GM23338 (cell line): Measurements from ENCODE around the gene IGF2BP2. TPM values are rescaled to one million over a fixed set of nuclear protein-coding genes. Genes with fewer than 3 reads are reported as not detected.
"Not testable (repeated sequence)": the region's sequence is repeated elsewhere in the genome, so short reads cannot be mapped to it uniquely, and the experiment has no call there.

Experiments
- ATAC-seq: fragments of 200-7000 bp; cut with Tn5 transposase; 3 replicates; pipeline ENCODE4 v1.9.1; 2020
- DNase-seq: peaks from one replicate; pipeline ENCODE4 v3.0.0-alpha.2; 2015; ENCODE audit warnings: low spot score
- H2AFZ ChIP-seq: fragments of 200-600 bp; sonication (generic); 2 replicates; pipeline ENCODE4 v1.8.0; 2016; ENCODE audit warnings: antibody characterized with exemption, mild to moderate bottlenecking, moderate library complexity
- H3F3A ChIP-seq: fragments of 200-600 bp; sonication (generic); replicated peaks from 2 replicates; pipeline ENCODE4 v1.8.0; 2017; ENCODE audit warnings: antibody characterized with exemption, mixed run types, low read depth
- H3K27ac ChIP-seq: fragments of 200-600 bp; sonication (generic); 2 replicates; pipeline ENCODE4 v1.6.1; 2016; ENCODE audit warnings: low read depth
- H3K27me3 ChIP-seq: fragments of 200-600 bp; sonication (generic); 2 replicates; pipeline ENCODE4 v1.8.0; 2016; ENCODE audit warnings: mild to moderate bottlenecking, mixed run types, moderate library complexity; ENCODE audit not compliant: insufficient read depth
- H3K36me3 ChIP-seq: fragments of 200-600 bp; sonication (generic); 2 replicates; pipeline ENCODE4 v1.8.0; 2016; ENCODE audit warnings: mild to moderate bottlenecking; ENCODE audit not compliant: insufficient read depth
- H3K4me1 ChIP-seq: fragments of 200-600 bp; sonication (generic); 2 replicates; pipeline ENCODE4 v1.8.0; 2016; ENCODE audit warnings: mild to moderate bottlenecking, moderate library complexity; ENCODE audit not compliant: insufficient read depth
- H3K4me2 ChIP-seq: fragments of 200-600 bp; sonication (generic); 2 replicates; pipeline ENCODE4 v1.7.1; 2017; ENCODE audit warnings: mixed run types
- H3K4me3 ChIP-seq: fragments of 200-600 bp; sonication (generic); 2 replicates; pipeline ENCODE4 v1.6.1; 2016; ENCODE audit warnings: mixed run types
- H3K79me2 ChIP-seq: fragments of 200-600 bp; sonication (generic); replicated peaks from 2 replicates; pipeline ENCODE4 v1.8.0; 2017; ENCODE audit warnings: mild to moderate bottlenecking; ENCODE audit not compliant: insufficient read depth
- H3K9me2 ChIP-seq: fragments of 200-600 bp; sonication (generic); 2 replicates; pipeline ENCODE4 v1.8.0; 2017; ENCODE audit not compliant: insufficient read depth
- H4K20me1 ChIP-seq: fragments of 200-600 bp; sonication (generic); replicated peaks from 2 replicates; pipeline ENCODE4 v1.8.0; 2017; ENCODE audit warnings: mild to moderate bottlenecking; ENCODE audit not compliant: insufficient read depth
- H3K27ac Mint-ChIP-seq: 2 replicates; pipeline ENCODE4 v1.8.0; 2020; ENCODE audit warnings: inconsistent platforms, mild to moderate bottlenecking, moderate library complexity, mixed read lengths
- H3K27me3 Mint-ChIP-seq: 3 replicates; pipeline ENCODE4 v1.8.0; 2022; ENCODE audit warnings: low read depth, mild to moderate bottlenecking, moderate library complexity, mixed read lengths, inconsistent platforms; ENCODE audit not compliant: insufficient read depth, poor library complexity
- H3K36me3 Mint-ChIP-seq: 3 replicates; pipeline ENCODE4 v1.8.0; 2021; ENCODE audit warnings: low read depth, mild to moderate bottlenecking, inconsistent platforms, moderate library complexity, mixed read lengths
- H3K4me1 Mint-ChIP-seq: 3 replicates; pipeline ENCODE4 v1.8.0; 2020; ENCODE audit warnings: mild to moderate bottlenecking, inconsistent platforms, mixed read lengths
- H3K4me3 Mint-ChIP-seq: 3 replicates; pipeline ENCODE4 v1.8.0; 2021; ENCODE audit warnings: moderate library complexity, mild to moderate bottlenecking, inconsistent platforms, mixed read lengths
- H3K9me3 Mint-ChIP-seq: 3 replicates; pipeline ENCODE4 v1.8.0; 2020; ENCODE audit warnings: moderate library complexity, mild to moderate bottlenecking, inconsistent platforms, mixed read lengths
- CREB1 ChIP-seq: fragments of 250-450 bp; sonication (Bioruptor Pico); IDR thresholded peaks from 2 replicates; pipeline ENCODE4 v1.5.0; 2020; ENCODE audit warnings: low read depth, mild to moderate bottlenecking, moderate library complexity
- EZH2 ChIP-seq: fragments of 200-600 bp; sonication (generic); IDR thresholded peaks from one replicate; pipeline ENCODE4 v1.8.0; 2017; ENCODE audit warnings: antibody characterized with exemption, mild to moderate bottlenecking, low read depth; ENCODE audit not compliant: unreplicated experiment
- EZH2phosphoT487 ChIP-seq: fragments of 200-600 bp; sonication (generic); IDR thresholded peaks from one replicate; pipeline ENCODE4 v1.8.1; 2018; ENCODE audit warnings: antibody characterized with exemption; ENCODE audit not compliant: unreplicated experiment
- POLR2AphosphoS5 ChIP-seq: IDR thresholded peaks from 2 replicates; pipeline ENCODE4 v1.6.1; 2016; ENCODE audit warnings: antibody characterized with exemption, low read depth
- ZNF114 ChIP-seq: fragments of 250-450 bp; sonication (Bioruptor Pico); IDR thresholded peaks from 2 replicates; pipeline ENCODE4 v1.5.0; 2020; ENCODE audit warnings: mild to moderate bottlenecking, moderate library complexity
- polyA plus RNA-seq: library from polyadenylated mRNA; unstranded; fragments of >200 nt; fragmentation: Nextera tagmentation; extraction: Ambion mirVana; gene quantifications from 2 replicates; pipeline ENCODE4 v1.2.1, GENCODE V29; 2016
- total RNA-seq: library from RNA; depleted of rRNA; stranded (reverse); fragments of >200 nt; shearing (Covaris generic); gene quantifications from 2 replicates; pipeline ENCODE4 v1.2.3, GENCODE V29; 2014
- TF ChIP-seq, protein P1 (sequence below): IDR thresholded peaks from 2 replicates; pipeline ENCODE4 v1.6.1; 2016; ENCODE audit warnings: antibody characterized with exemption
- TF ChIP-seq, protein P2 (sequence below): fragments of 250-450 bp; sonication (Bioruptor Pico); IDR thresholded peaks from 2 replicates; pipeline ENCODE4 v1.5.0; 2020; ENCODE audit warnings: mild to moderate bottlenecking, moderate library complexity

The IGF2BP2 gene
- total and polyA plus RNA-seq, 2 experiments from 2014 or later = 82.9 to 84.5 TPM

DNA sequence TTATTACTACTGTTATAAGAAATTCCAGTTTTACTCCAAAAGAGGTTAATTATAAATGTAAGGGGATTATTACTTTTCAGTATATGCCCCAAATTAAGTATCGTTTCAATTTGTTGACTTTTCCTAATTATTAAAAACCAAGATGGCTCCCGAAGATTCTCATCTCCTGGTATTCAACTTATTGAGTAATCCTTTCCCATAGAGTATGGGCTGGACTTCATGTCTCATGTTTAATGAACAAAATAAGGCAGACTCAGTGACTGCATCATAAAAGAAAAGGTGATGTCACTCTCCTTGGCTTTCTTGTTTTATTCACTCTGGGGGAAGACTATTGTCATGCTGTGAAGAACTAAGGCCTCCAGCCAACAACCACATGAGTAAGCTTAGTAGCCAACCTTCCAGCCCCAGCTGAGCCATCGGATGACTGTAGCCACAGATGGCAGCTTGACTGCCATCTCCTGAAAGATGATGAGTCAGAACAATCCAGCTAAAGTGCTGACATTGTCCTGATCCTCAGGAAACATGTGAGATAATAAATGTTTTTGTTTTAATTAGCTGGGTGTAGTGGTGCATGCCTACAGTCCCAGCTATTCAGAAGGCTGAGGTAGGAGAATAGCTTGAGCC is 17.3 kb downstream of the IGF2BP2 start:
- Histone ChIP-seq H3K36me3 (no peaks in the 10 kb centered on the region), H3K27me3 (no peaks in the 10 kb centered on the region), H3K4me3 (no peak overlapping the region), H3K9me2 (no peaks in the 10 kb centered on the region), H3K27ac (peak overlapping the region; percentile 30; the same call in 1 of the 2 replicates), H3K4me1 (peaks cover 51% of the 10 kb centered on the region), H3F3A (no peaks in the 10 kb centered on the region; the same call in 1 of the 2 replicates), H4K20me1 (peaks cover 25% of the 10 kb centered on the region), H3K79me2 (peaks cover 99% of the 10 kb centered on the region), H2AFZ (no peak overlapping the region), H3K4me2 (no peak overlapping the region)
- Mint-ChIP-seq H3K4me1 (peaks cover 49% of the 10 kb centered on the region), H3K4me3 (no peak overlapping the region), H3K36me3 (peaks cover 28% of the 10 kb centered on the region; the same call in 2 of the 3 replicates), H3K27me3 (peaks cover 5% of the 10 kb centered on the region), H3K9me3 (peaks cover 6% of the 10 kb centered on the region), H3K27ac (no peak overlapping the region; the same call in 1 of the 2 replicates)
- ATAC-seq = peak; percentile 72
- TF ChIP-seq, protein P1, sequence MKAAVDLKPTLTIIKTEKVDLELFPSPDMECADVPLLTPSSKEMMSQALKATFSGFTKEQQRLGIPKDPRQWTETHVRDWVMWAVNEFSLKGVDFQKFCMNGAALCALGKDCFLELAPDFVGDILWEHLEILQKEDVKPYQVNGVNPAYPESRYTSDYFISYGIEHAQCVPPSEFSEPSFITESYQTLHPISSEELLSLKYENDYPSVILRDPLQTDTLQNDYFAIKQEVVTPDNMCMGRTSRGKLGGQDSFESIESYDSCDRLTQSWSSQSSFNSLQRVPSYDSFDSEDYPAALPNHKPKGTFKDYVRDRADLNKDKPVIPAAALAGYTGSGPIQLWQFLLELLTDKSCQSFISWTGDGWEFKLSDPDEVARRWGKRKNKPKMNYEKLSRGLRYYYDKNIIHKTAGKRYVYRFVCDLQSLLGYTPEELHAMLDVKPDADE = no peak
- TF ChIP-seq ZNF114 (CRISPR knock-in tag) (peak; percentile 74; the same call in 1 of the 2 replicates), EZH2phosphoT487 (no peak), POLR2AphosphoS5 (no peak), EZH2 (no peak), CREB1 (CRISPR knock-in tag) (peak; percentile 64)
- TF ChIP-seq, protein P2, sequence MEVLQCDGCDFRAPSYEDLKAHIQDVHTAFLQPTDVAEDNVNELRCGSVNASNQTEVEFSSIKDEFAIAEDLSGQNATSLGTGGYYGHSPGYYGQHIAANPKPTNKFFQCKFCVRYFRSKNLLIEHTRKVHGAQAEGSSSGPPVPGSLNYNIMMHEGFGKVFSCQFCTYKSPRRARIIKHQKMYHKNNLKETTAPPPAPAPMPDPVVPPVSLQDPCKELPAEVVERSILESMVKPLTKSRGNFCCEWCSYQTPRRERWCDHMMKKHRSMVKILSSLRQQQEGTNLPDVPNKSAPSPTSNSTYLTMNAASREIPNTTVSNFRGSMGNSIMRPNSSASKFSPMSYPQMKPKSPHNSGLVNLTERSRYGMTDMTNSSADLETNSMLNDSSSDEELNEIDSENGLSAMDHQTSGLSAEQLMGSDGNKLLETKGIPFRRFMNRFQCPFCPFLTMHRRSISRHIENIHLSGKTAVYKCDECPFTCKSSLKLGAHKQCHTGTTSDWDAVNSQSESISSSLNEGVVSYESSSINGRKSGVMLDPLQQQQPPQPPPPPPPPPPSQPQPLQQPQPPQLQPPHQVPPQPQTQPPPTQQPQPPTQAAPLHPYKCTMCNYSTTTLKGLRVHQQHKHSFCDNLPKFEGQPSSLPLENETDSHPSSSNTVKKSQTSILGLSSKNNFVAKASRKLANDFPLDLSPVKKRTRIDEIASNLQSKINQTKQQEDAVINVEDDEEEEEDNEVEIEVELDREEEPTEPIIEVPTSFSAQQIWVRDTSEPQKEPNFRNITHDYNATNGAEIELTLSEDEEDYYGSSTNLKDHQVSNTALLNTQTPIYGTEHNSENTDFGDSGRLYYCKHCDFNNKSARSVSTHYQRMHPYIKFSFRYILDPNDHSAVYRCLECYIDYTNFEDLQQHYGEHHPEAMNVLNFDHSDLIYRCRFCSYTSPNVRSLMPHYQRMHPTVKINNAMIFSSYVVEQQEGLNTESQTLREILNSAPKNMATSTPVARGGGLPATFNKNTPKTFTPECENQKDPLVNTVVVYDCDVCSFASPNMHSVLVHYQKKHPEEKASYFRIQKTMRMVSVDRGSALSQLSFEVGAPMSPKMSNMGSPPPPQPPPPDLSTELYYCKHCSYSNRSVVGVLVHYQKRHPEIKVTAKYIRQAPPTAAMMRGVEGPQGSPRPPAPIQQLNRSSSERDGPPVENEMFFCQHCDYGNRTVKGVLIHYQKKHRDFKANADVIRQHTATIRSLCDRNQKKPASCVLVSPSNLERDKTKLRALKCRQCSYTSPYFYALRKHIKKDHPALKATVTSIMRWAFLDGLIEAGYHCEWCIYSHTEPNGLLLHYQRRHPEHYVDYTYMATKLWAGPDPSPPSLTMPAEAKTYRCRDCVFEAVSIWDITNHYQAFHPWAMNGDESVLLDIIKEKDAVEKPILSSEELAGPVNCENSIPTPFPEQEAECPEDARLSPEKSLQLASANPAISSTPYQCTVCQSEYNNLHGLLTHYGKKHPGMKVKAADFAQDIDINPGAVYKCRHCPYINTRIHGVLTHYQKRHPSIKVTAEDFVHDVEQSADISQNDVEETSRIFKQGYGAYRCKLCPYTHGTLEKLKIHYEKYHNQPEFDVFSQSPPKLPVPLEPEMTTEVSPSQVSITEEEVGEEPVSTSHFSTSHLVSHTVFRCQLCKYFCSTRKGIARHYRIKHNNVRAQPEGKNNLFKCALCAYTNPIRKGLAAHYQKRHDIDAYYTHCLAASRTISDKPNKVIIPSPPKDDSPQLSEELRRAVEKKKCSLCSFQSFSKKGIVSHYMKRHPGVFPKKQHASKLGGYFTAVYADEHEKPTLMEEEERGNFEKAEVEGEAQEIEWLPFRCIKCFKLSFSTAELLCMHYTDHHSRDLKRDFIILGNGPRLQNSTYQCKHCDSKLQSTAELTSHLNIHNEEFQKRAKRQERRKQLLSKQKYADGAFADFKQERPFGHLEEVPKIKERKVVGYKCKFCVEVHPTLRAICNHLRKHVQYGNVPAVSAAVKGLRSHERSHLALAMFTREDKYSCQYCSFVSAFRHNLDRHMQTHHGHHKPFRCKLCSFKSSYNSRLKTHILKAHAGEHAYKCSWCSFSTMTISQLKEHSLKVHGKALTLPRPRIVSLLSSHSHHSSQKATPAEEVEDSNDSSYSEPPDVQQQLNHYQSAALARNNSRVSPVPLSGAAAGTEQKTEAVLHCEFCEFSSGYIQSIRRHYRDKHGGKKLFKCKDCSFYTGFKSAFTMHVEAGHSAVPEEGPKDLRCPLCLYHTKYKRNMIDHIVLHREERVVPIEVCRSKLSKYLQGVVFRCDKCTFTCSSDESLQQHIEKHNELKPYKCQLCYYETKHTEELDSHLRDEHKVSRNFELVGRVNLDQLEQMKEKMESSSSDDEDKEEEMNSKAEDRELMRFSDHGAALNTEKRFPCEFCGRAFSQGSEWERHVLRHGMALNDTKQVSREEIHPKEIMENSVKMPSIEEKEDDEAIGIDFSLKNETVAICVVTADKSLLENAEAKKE (CRISPR knock-in tag) = peak; percentile 90
- DNase-seq = peak; percentile 55

DNA sequence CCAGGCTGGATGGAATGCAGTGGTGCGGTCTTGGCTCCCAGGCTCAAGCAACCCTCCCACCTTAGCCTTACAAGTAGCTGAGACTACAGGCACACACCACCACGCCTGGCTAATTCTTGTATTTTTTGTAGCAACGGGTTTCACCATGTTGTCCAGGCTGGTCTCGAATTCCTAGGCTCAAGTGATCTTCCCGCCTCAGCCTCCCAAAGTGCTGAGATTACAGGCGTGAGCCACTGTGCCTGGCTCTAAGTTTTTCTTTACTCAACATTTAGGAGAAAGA is 26.1 kb downstream of the IGF2BP2 start:
- H3K9me3 Mint-ChIP-seq, H2AFZ ChIP-seq, H3K27ac Mint-ChIP-seq, DNase-seq, H3K4me3 Mint-ChIP-seq, H3K4me3 ChIP-seq, H3K27me3 Mint-ChIP-seq, H3K36me3 ChIP-seq, H3F3A ChIP-seq, H3K36me3 Mint-ChIP-seq, H3K9me2 ChIP-seq, H3K27me3 ChIP-seq, H3K4me2 ChIP-seq: not testable (repeated sequence)
- Histone ChIP-seq H3K79me2 (peaks cover 99% of the 10 kb centered on the region), H3K4me1 (peaks cover 42% of the 10 kb centered on the region), H4K20me1 (peaks cover 77% of the 10 kb centered on the region), H3K27ac (peak overlapping the region; percentile 48; the same call in 1 of the 2 replicates)
- H3K4me1 Mint-ChIP-seq = peaks cover 44% of the 10 kb centered on the region
- ATAC-seq = peak; percentile 45
